ENCODE results near the gene LAMB1. TPM values are rescaled to one million over a fixed set of nuclear protein-coding genes. Genes with fewer than 3 reads are reported as not detected.

Gene LAMB1
- total RNA-seq = 373 and 409 TPM in 2 replicates

DNA sequence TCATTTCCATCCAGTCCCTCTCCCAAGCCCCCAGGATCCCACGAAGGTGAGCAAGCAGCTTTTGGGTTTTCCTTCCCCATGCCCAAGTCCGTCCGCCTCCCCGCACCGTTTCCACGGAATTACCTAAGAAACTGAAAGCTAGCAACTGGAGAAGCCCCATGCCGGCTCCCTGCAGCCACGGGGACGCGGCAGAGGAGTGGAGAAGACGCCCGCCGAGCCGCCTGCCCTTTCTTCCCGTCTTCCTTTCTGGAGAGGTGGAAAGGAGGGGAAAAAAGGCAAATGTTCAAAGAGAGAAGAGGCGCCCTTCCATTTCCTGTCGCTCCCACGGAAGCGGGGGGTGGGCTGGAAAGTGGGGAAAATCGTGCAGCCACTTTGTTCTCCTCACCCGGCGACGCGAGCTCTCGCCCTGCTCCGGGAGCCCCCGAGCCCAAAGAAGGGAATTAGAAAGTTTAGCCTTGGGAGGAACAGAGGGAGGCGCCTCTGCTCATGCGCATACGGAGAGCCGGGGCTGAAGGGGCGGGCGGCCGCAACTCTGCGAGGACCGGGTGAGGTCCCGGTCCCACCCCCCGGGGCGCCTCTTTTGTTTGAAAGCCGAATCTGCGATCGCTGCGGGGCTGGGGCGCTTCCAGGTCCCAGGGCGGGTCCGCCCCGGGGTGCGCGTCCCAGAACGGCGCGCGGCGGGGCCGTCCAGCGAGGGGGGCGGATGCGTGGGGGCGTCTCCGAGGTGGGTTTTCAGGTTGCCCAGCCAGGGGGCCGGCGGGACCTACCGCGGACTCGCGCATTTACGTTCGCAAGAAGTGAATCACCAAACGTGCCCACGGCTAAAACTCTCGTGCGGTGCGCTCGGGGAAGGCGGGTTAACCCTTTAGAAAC, at the start of gene LAMB1:
Gene LAMB1 (minus strand): TSS at position 436 of the 873 bp plus-strand sequence. CDS start 276 bp downstream, at position 160.

GRCh38 chr7:107890962-107891635, 111.9 kb downstream of the LAMB1 start, which contains the start of gene DLD:
DLD (plus strand) TSS chr7:107891183; CDS start chr7:107891251, 68 bp downstream.

Small RNAs within 50 kb of the gene (small RNA-seq; reads per million reads assigned to genes)
- not detected for gene RF00012 (ENCODE audit: low replicate concordance)

Other genes with a start within 250 kb of the LAMB1 start
- not detected in 2 replicates for gene SLC26A3, start 199.9 kb downstream of the LAMB1 start, total RNA-seq
- gene DLD, start 112.0 kb downstream of the LAMB1 start, total RNA-seq = 46.6 and 53.5 TPM in 2 replicates
- 0.29 TPM in 1 of 2 replicates, not detected in the other for gene LAMB4, start 127.2 kb upstream of the LAMB1 start, total RNA-seq